Upper lobe of left lung (tissue), 6 donors: ENCODE results near the gene CLN5. TPM values are rescaled to one million over a fixed set of nuclear protein-coding genes. Genes with fewer than 3 reads are reported as not detected.
"Not testable (repeated sequence)": the region's sequence is repeated elsewhere in the genome, so short reads cannot be mapped to it uniquely, and the experiment has no call there.

Source experiments
- ATAC-seq, 2 donors: fragments of 200-7000 bp; cut with Tn5 transposase; one replicate each; pipeline ENCODE4 v1.9.1; 2022; ENCODE audit warnings: mild to moderate bottlenecking in 2 of 2, moderate library complexity in 2 of 2; ENCODE audit not compliant: low FRiP score in 2 of 2
- DNase-seq, 2 donors: peaks; one replicate each; pipeline ENCODE4 v3.0.0-alpha.2; 2019 to 2020
- H3K27ac ChIP-seq, 4 donors: fragments of 200-600 bp; sonication (generic); one replicate each; pipeline ENCODE4 v1.5.1; 2016 to 2019
- H3K27me3 ChIP-seq, 4 donors: fragments of 200-600 bp; sonication (generic); one replicate each; pipeline ENCODE4 v1.5.1; 2017 to 2019
- H3K36me3 ChIP-seq, 4 donors: fragments of 200-600 bp; sonication (generic); one replicate each; pipeline ENCODE4 v1.5.1; 2016 to 2019
- H3K4me1 ChIP-seq, 4 donors: fragments of 200-600 bp; sonication (generic); one replicate each; pipeline ENCODE4 v1.5.1; 2018 to 2019
- H3K4me3 ChIP-seq, 4 donors: fragments of 200-600 bp; sonication (generic); one replicate each; pipeline ENCODE4 v1.5.1; 2017 to 2019; ENCODE audit warnings: mild to moderate bottlenecking in 2 of 4, moderate library complexity in 1 of 4
- H3K9me3 ChIP-seq, 4 donors: fragments of 200-600 bp; sonication (generic); one replicate each; pipeline ENCODE4 v1.5.1; 2018 to 2019
- CTCF ChIP-seq, 6 experiments: fragments of 450-650 bp in 4 of 6; fragments of 200-600 bp in 2 of 6; sonication (generic) in 2 of 6; IDR thresholded peaks; one replicate each; pipeline ENCODE4 v1.5.1; 2016 to 2019; ENCODE audit warnings: antibody characterized with exemption in 6 of 6
- EP300 ChIP-seq, 4 donors: sonication (generic); formaldehyde crosslinking; IDR thresholded peaks; one replicate each; pipeline ENCODE4 v1.5.1; 2017; ENCODE audit warnings: antibody characterized with exemption in 4 of 4, control low read depth in 2 of 4
- POLR2A ChIP-seq, 4 donors: fragments of 450-650 bp; IDR thresholded peaks; one replicate each; pipeline ENCODE4 v1.5.1; 2016 to 2017; ENCODE audit warnings: antibody characterized with exemption in 4 of 4, mild to moderate bottlenecking in 2 of 4
- POLR2AphosphoS5 ChIP-seq, 2 donors: sonication (generic); formaldehyde crosslinking; IDR thresholded peaks; one replicate each; pipeline ENCODE4 v1.5.1; 2017; ENCODE audit warnings: antibody characterized with exemption in 2 of 2
- WGBS, 2 donors: methylation state at CpG; one replicate each; pipeline ENCODE4 v1.1.5; 2017 to 2018; 5-methylcytosine and 5-hydroxymethylcytosine counted together
- total RNA-seq, 6 donors: library from RNA; depleted of rRNA in 4 of 6; stranded (reverse); fragments of >200 nt in 4 of 6; gene quantifications; one replicate each; pipeline versions ENCODE4 v1.1.0 to v1.2.1, GENCODE V29; 2016 to 2021
- donor health status: DM: no; HTN: no; CAD: no; lungs with moderate emphysema.
- donor health status: DM: no; HTN: yes; CAD: no; lungs with severe emphysema.

Gene CLN5
- total RNA-seq, 6 donors from 2014 or later = 13.0 to 39.5 (median 25.8) TPM

GRCh38 chr13:76955661-76956060 lies 36.2 kb upstream of the CLN5 start:
- WGBS, 2 donors = 90 to 94% methylated on average over 5 of the region's 5 CpGs

GRCh38 chr13:76958841-76959432 lies 32.9 kb upstream of the CLN5 start:
- H3K4me3 ChIP-seq = no peak overlapping the region
- H3K9me3 ChIP-seq = peaks cover 0 to 20% (median 14%) of the 10 kb centered on the region in 4 donors
- DNase-seq (no peak), ATAC-seq (no peak)
- no peaks in the 10 kb centered on the region for H3K27me3 ChIP-seq
- TF ChIP-seq EP300 (IDR thresholded peaks at IDR 0.05) (no peak), CTCF (IDR thresholded peaks at IDR 0.05) (no peak), POLR2A (IDR thresholded peaks at IDR 0.05) (no peak), POLR2AphosphoS5 (IDR thresholded peaks at IDR 0.05) (no peak)
- no peak overlapping the region for H3K27ac ChIP-seq
- 74 to 78% methylated on average over 4 of the region's 4 CpGs for WGBS, 2 donors
- H3K4me1 ChIP-seq = no peaks in the 10 kb centered on the region
- no peaks in the 10 kb centered on the region for H3K36me3 ChIP-seq

More at GRCh38 chr13:76955661-76956060, 36.2 kb upstream of the CLN5 start:
- H3K4me1 ChIP-seq = no peaks in the 10 kb centered on the region
- TF ChIP-seq EP300 (IDR thresholded peaks at IDR 0.05) (no peak), CTCF (IDR thresholded peaks at IDR 0.05) (no peak), POLR2AphosphoS5 (IDR thresholded peaks at IDR 0.05) (no peak), POLR2A (IDR thresholded peaks at IDR 0.05) (no peak)
- no peaks in the 10 kb centered on the region for H3K36me3 ChIP-seq
- no peaks in the 10 kb centered on the region for H3K27me3 ChIP-seq
- no peak overlapping the region for H3K4me3 ChIP-seq
- DNase-seq (no peak), ATAC-seq (no peak)
- H3K27ac ChIP-seq = no peak overlapping the region
- peaks cover 0 to 16% (median 12%) of the 10 kb centered on the region in 4 donors for H3K9me3 ChIP-seq

GRCh38 chr13:76959734-76960133 lies 32.1 kb upstream of the CLN5 start:
- H3K27ac ChIP-seq, H3K36me3 ChIP-seq, ATAC-seq, H3K27me3 ChIP-seq, DNase-seq, H3K4me1 ChIP-seq, H3K4me3 ChIP-seq: not testable (repeated sequence)
- peaks cover 0 to 20% (median 14%) of the 10 kb centered on the region in 4 donors for H3K9me3 ChIP-seq

- Histone ChIP-seq H3K4me1 (no peaks in the 10 kb centered on the region), H3K4me3 (no peak overlapping the region), H3K27ac (no peak overlapping the region), H3K27me3 (no peaks in the 10 kb centered on the region), H3K36me3 (no peaks in the 10 kb centered on the region), H3K9me3 (peaks cover 0 to 2% (median under 1%) of the 10 kb centered on the region in 4 donors)
- WGBS, 2 donors = 64 to 68% methylated on average over 6 of the region's 6 CpGs
- ATAC-seq (peak; percentile 40 to 50), DNase-seq (no peak)
- TF ChIP-seq POLR2A (IDR thresholded peaks at IDR 0.05) (no peak), EP300 (IDR thresholded peaks at IDR 0.05) (no peak), POLR2AphosphoS5 (IDR thresholded peaks at IDR 0.05) (no peak), CTCF (IDR thresholded peaks at IDR 0.05) (no peak)
Observed at GRCh38 chr13:76965759-76966421, 26.0 kb upstream of the CLN5 start.

- H3K4me3 ChIP-seq = no peak overlapping the region
- H3K36me3 ChIP-seq = no peaks in the 10 kb centered on the region
- H3K9me3 ChIP-seq = no peaks in the 10 kb centered on the region
- no peaks in the 10 kb centered on the region for H3K27me3 ChIP-seq
- no peak for TF ChIP-seq EP300 (IDR thresholded peaks at IDR 0.05)
- no peak for TF ChIP-seq POLR2A (IDR thresholded peaks at IDR 0.05)
- no peak for TF ChIP-seq POLR2AphosphoS5 (IDR thresholded peaks at IDR 0.05)
- WGBS, 2 donors = 88 to 94% methylated on average over 6 of the region's 6 CpGs
- H3K27ac ChIP-seq = no peak overlapping the region
- DNase-seq (no peak), ATAC-seq (no peak)
- no peaks in the 10 kb centered on the region for H3K4me1 ChIP-seq
Observed at GRCh38 chr13:76967031-76967430, 24.9 kb upstream of the CLN5 start.

GRCh38 chr13:76968041-76968440 lies 23.8 kb upstream of the CLN5 start:
- Histone ChIP-seq H3K27ac (no peak overlapping the region), H3K36me3 (no peaks in the 10 kb centered on the region), H3K9me3 (no peaks in the 10 kb centered on the region), H3K4me1 (no peaks in the 10 kb centered on the region), H3K4me3 (no peak overlapping the region), H3K27me3 (no peaks in the 10 kb centered on the region)
- ATAC-seq (no peak), DNase-seq (no peak)
- 78% methylated on average over 6 of the region's 6 CpGs; no CpG with 5 or more reads in 1 of the 2 donors for WGBS, 2 donors
- no peak for TF ChIP-seq CTCF (IDR thresholded peaks at IDR 0.05)
- TF ChIP-seq POLR2AphosphoS5 (IDR thresholded peaks at IDR 0.05) = no peak
- no peak for TF ChIP-seq EP300 (IDR thresholded peaks at IDR 0.05)
- TF ChIP-seq POLR2A (IDR thresholded peaks at IDR 0.05) = no peak
